Ascending aorta (tissue), 2 donors: ENCODE data around the gene PMM2. TPM values are rescaled to one million over a fixed set of nuclear protein-coding genes. Genes with fewer than 3 reads are reported as not detected.

Source experiments
- DNase-seq, 2 donors: peaks; one replicate each; pipeline ENCODE4 v3.0.0-alpha.2; 2019; ENCODE audit warnings: low spot score in 2 of 2
- H3K27ac ChIP-seq, 2 donors: fragments of 200-600 bp; sonication (generic); one replicate each; pipeline ENCODE4 v1.5.1; 2016 to 2017; ENCODE audit warnings: mild to moderate bottlenecking in 1 of 2
- H3K27me3 ChIP-seq: fragments of 200-600 bp; sonication (generic); one replicate; pipeline ENCODE4 v1.5.1; 2017
- H3K36me3 ChIP-seq, 2 donors: fragments of 200-600 bp; sonication (generic); one replicate each; pipeline ENCODE4 v1.5.1; 2016
- H3K4me1 ChIP-seq, 2 donors: fragments of 200-600 bp; sonication (generic); one replicate each; pipeline ENCODE4 v1.5.1; 2016 to 2017; ENCODE audit warnings: mild to moderate bottlenecking in 1 of 2
- H3K4me3 ChIP-seq, 2 donors: fragments of 200-600 bp; sonication (generic); one replicate each; pipeline ENCODE4 v1.5.1; 2016 to 2017; ENCODE audit warnings: mild to moderate bottlenecking in 1 of 2
- H3K9me3 ChIP-seq, 2 donors: fragments of 200-600 bp; sonication (generic); one replicate each; pipeline ENCODE4 v1.5.1; 2016
- intact Hi-C: fragments of 100-400 bp; cut with DNase I; formaldehyde crosslinking; loops from one replicate; pipeline ENCODE4 v1.15.1; 2023
- total RNA-seq: library from RNA; depleted of rRNA; stranded (reverse); fragments of >200 nt; gene quantifications from one replicate; pipeline ENCODE4 v1.1.0, GENCODE V29; 2016
- TF ChIP-seq, protein P1 (sequence below), 3 experiments: fragments of 200-600 bp in 2 of 3; fragments of 450-650 bp in 1 of 3; sonication (generic) in 2 of 3; IDR thresholded peaks; one replicate each; pipeline ENCODE4 v1.5.1; 2016 to 2019; ENCODE audit warnings: antibody characterized with exemption in 3 of 3, mild to moderate bottlenecking in 1 of 3, moderate library complexity in 1 of 3

The PMM2 gene
- total RNA-seq, 1 donor from 2014 or later: 17.9 TPM

DNA sequence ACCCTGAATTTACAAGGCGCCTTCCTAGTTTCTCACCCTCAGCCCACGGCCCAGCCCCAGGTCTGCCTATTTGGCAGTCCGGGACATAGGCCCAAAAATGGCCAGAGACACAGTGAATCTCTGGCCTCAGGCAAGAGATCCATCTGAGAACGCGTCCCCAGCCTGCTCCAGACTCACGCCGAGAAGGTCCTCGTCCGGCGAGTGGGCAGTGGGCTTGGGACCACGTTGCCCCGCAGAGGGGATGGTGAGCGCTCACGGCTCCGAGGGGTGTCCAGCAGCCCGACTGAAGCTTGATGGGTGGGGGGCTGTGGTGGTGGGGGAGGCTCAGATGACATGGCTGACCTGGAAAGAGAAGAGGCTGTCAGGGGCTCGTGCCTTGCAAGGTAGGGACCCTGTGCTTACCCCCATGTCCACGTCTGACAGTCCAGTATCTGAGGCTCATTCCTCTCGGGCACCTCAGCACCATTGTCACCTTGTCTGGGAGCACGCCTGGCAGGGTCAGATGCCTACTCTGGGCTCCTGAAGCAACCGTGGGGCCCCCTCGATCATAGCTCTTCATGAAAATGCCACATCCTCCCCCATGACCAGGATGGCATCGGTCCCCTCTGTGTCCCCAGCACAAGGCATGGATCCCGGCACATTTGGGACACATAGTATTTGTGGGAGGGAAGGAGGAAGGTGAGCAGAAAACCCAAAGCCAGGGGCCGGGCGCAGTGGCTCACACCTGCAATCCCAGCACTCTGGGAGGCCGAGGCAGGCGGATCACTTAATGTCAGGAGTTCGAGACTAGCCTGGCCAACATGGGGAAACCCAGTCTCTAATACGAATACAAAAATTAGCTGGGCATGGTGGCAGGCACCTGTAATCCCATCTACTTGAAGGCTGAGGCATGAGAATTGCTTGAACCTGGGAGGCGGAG lies 61.6 kb downstream of the PMM2 start:
- Histone ChIP-seq H3K4me1 (peaks cover 0 to 14% of the 10 kb centered on the region in 2 donors), H3K9me3 (no peaks in the 10 kb centered on the region), H3K36me3 (peaks cover 35 to 40% of the 10 kb centered on the region in 2 donors), H3K27me3 (no peaks in the 10 kb centered on the region), H3K27ac (peak overlapping the region in 1 of 2 donors; percentile 38), H3K4me3 (no peak overlapping the region)
- TF ChIP-seq, protein P1, sequence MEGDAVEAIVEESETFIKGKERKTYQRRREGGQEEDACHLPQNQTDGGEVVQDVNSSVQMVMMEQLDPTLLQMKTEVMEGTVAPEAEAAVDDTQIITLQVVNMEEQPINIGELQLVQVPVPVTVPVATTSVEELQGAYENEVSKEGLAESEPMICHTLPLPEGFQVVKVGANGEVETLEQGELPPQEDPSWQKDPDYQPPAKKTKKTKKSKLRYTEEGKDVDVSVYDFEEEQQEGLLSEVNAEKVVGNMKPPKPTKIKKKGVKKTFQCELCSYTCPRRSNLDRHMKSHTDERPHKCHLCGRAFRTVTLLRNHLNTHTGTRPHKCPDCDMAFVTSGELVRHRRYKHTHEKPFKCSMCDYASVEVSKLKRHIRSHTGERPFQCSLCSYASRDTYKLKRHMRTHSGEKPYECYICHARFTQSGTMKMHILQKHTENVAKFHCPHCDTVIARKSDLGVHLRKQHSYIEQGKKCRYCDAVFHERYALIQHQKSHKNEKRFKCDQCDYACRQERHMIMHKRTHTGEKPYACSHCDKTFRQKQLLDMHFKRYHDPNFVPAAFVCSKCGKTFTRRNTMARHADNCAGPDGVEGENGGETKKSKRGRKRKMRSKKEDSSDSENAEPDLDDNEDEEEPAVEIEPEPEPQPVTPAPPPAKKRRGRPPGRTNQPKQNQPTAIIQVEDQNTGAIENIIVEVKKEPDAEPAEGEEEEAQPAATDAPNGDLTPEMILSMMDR (IDR thresholded peaks at IDR 0.05): no peak
- intact Hi-C loops: no loop called here
- no peak for DNase-seq

- intact Hi-C loops: no loop called here
- Histone ChIP-seq H3K4me3 (no peak overlapping the region), H3K27ac (peak overlapping the region in 1 of 2 donors; percentile 38), H3K36me3 (peaks cover 26 to 30% of the 10 kb centered on the region in 2 donors), H3K4me1 (peaks cover 0 to 22% of the 10 kb centered on the region in 2 donors), H3K9me3 (no peaks in the 10 kb centered on the region), H3K27me3 (no peaks in the 10 kb centered on the region)
- DNase-seq: no peak
- TF ChIP-seq, protein P1 (IDR thresholded peaks at IDR 0.05): no peak
Measured at GRCh38 chr16:8859913-8860881, 62.6 kb downstream of the PMM2 start.

- Histone ChIP-seq H3K4me1 (peaks cover 6 to 36% of the 10 kb centered on the region in 2 donors), H3K4me3 (no peak overlapping the region), H3K9me3 (no peaks in the 10 kb centered on the region), H3K27me3 (no peaks in the 10 kb centered on the region), H3K27ac (peak overlapping the region; percentile 50 to 66), H3K36me3 (peaks cover 13 to 17% of the 10 kb centered on the region in 2 donors)
- TF ChIP-seq, protein P1 (IDR thresholded peaks at IDR 0.05): no peak
- no peak for DNase-seq
- intact Hi-C loops: no loop called here
Measured at GRCh38 chr16:8861563-8862308, 64.1 kb downstream of the PMM2 start.

- no peak overlapping the region for H3K27ac ChIP-seq
- H3K36me3 ChIP-seq: peaks cover 11 to 15% of the 10 kb centered on the region in 2 donors
- DNase-seq: no peak
- H3K4me1 ChIP-seq: peaks cover 11 to 39% of the 10 kb centered on the region in 2 donors
- H3K27me3 ChIP-seq: no peaks in the 10 kb centered on the region
- H3K9me3 ChIP-seq: no peaks in the 10 kb centered on the region
- no peak overlapping the region for H3K4me3 ChIP-seq
- TF ChIP-seq, protein P1 (IDR thresholded peaks at IDR 0.05): no peak
- intact Hi-C loops: no loop called here
Measured at GRCh38 chr16:8862309-8863130, 64.9 kb downstream of the PMM2 start.
